HepG2 (cell line): ENCODE results near the gene WFDC10A. TPM values are rescaled to one million over a fixed set of nuclear protein-coding genes. Genes with fewer than 3 reads are reported as not detected.

ENCODE experiments used
- ARNT ChIP-seq: fragments of 450-650 bp; IDR thresholded peaks from 2 replicates; pipeline ENCODE4 v1.6.1; 2017
- HNRNPLL ChIP-seq: fragments of 200-400 bp; formaldehyde crosslinking; IDR thresholded peaks from 2 replicates; pipeline ENCODE4 v1.6.1; 2017; ENCODE audit warnings: mild to moderate bottlenecking, low read depth, low read length; ENCODE audit not compliant: poor library complexity, severe bottlenecking
- POLR2AphosphoS5 ChIP-seq: IDR thresholded peaks from 2 replicates; pipeline ENCODE4 v1.6.1; 2012; ENCODE audit warnings: low read depth, low read length
- SAP130 ChIP-seq: IDR thresholded peaks from 2 replicates; pipeline ENCODE4 v1.6.1; 2016; ENCODE audit warnings: low read depth
- SMAD3 ChIP-seq: sonication (generic); formaldehyde crosslinking; IDR thresholded peaks from 2 replicates; pipeline ENCODE4 v1.4.0; 2020; ENCODE audit warnings: missing genetic modification reagents
- TBX2 ChIP-seq: sonication (generic); formaldehyde crosslinking; IDR thresholded peaks from 2 replicates; pipeline ENCODE4 v1.5.0; 2020; ENCODE audit warnings: missing genetic modification reagents, mild to moderate bottlenecking, borderline replicate concordance
- ZFAT ChIP-seq: sonication (generic); formaldehyde crosslinking; conservative IDR thresholded peaks from 2 replicates; pipeline ENCODE4 v1.8.1; 2023; ENCODE audit warnings: missing genetic modification reagents, inconsistent platforms
- ZKSCAN5 ChIP-seq: sonication (generic); formaldehyde crosslinking; IDR thresholded peaks from 2 replicates; pipeline ENCODE4 v1.5.1; 2020; ENCODE audit warnings: mild to moderate bottlenecking, missing genetic modification reagents
- ZNF235 ChIP-seq: sonication (generic); formaldehyde crosslinking; IDR thresholded peaks from 2 replicates; pipeline ENCODE4 v1.8.1; 2023; ENCODE audit warnings: mild to moderate bottlenecking, missing genetic modification reagents, borderline replicate concordance
- ZNF468 ChIP-seq: sonication (generic); formaldehyde crosslinking; IDR thresholded peaks from 2 replicates; pipeline ENCODE4 v1.8.0; 2022; ENCODE audit warnings: mild to moderate bottlenecking, moderate library complexity, missing genetic modification reagents
- ZNF556 ChIP-seq: sonication (generic); formaldehyde crosslinking; IDR thresholded peaks from 2 replicates; pipeline ENCODE4 v1.4.0; 2020; ENCODE audit warnings: mild to moderate bottlenecking, missing genetic modification reagents, borderline replicate concordance
- ZNF660 ChIP-seq: sonication (generic); formaldehyde crosslinking; IDR thresholded peaks from 2 replicates; pipeline ENCODE4 v1.5.1; 2020; ENCODE audit warnings: mild to moderate bottlenecking, low read depth, missing genetic modification reagents, borderline replicate concordance
- ZNF768 ChIP-seq: sonication (generic); formaldehyde crosslinking; IDR thresholded peaks from 2 replicates; pipeline ENCODE4 v1.4.0; 2020; ENCODE audit warnings: missing genetic modification reagents
- polyA plus RNA-seq, 8 experiments: library from polyadenylated mRNA; depleted of rRNA in 3 of 8; stranded (reverse) in 7 of 8; unstranded in 1 of 8; fragments of >200 nt; fragmentation: Illumina TruSeq in 4 of 8; extraction: Trizol in 4 of 8; gene quantifications; 2 replicates each; pipeline versions ENCODE4 v1.2.1 to v1.2.3, GENCODE V29; 2011 to 2016; ENCODE audit warnings: low read depth in 4 of 8, missing spikeins in 1 of 8, mixed read lengths in 1 of 8; ENCODE audit not compliant: insufficient read depth in 1 of 8
- total RNA-seq, 5 experiments: library from RNA; depleted of rRNA; stranded (reverse); fragments of >200 nt; fragmentation: Illumina TruSeq; extraction: Trizol; gene quantifications; 2 replicates each; pipeline ENCODE4 v1.2.3, GENCODE V29; 2016; ENCODE audit warnings: low read depth in 1 of 5
- TF ChIP-seq, protein P1 (sequence below): sonication (generic); formaldehyde crosslinking; IDR thresholded peaks from 2 replicates; pipeline ENCODE4 v1.4.0; 2020; ENCODE audit warnings: mild to moderate bottlenecking, missing genetic modification reagents
- TF ChIP-seq, protein P2 (sequence below): sonication (generic); formaldehyde crosslinking; IDR thresholded peaks from 2 replicates; pipeline ENCODE4 v1.5.0; 2020; ENCODE audit warnings: missing genetic modification reagents
- TF ChIP-seq, protein P3 (sequence below), 2 experiments: sonication (generic) in 1 of 2; formaldehyde crosslinking in 1 of 2; IDR thresholded peaks; 2 replicates each; pipeline versions ENCODE4 v1.4.0 to v1.6.1; 2018 to 2020; ENCODE audit warnings: missing genetic modification reagents in 2 of 2, borderline replicate concordance in 1 of 2, low read depth in 1 of 2, mild to moderate bottlenecking in 1 of 2, missing biosample characterization in 1 of 2

WFDC10A gene
- total and polyA plus RNA-seq, 2 of the 13 experiments (the other 11 are each of a cell fraction or from before 2014, with no cell fraction given) = not detected

DNA sequence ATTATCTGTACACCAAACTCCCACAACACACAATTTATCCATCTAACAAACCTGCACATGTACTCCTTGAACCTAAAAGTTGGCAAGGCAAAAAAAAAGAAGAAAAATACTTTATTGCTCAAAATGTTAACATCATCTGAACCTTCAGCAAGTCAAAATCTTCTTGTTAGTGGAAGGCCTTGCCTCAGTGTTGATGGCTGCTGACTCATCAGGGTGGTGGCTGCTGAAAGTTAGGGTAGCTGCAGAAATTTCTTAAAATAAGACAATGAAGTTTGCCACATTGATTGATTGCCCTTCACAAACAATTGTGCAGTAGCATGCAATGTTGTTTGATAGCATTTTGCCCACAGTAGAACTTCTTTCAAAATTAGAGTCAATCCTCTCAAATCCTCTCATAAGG lies 43.2 kb downstream of the WFDC10A start (continued):
- TF ChIP-seq, protein P1, sequence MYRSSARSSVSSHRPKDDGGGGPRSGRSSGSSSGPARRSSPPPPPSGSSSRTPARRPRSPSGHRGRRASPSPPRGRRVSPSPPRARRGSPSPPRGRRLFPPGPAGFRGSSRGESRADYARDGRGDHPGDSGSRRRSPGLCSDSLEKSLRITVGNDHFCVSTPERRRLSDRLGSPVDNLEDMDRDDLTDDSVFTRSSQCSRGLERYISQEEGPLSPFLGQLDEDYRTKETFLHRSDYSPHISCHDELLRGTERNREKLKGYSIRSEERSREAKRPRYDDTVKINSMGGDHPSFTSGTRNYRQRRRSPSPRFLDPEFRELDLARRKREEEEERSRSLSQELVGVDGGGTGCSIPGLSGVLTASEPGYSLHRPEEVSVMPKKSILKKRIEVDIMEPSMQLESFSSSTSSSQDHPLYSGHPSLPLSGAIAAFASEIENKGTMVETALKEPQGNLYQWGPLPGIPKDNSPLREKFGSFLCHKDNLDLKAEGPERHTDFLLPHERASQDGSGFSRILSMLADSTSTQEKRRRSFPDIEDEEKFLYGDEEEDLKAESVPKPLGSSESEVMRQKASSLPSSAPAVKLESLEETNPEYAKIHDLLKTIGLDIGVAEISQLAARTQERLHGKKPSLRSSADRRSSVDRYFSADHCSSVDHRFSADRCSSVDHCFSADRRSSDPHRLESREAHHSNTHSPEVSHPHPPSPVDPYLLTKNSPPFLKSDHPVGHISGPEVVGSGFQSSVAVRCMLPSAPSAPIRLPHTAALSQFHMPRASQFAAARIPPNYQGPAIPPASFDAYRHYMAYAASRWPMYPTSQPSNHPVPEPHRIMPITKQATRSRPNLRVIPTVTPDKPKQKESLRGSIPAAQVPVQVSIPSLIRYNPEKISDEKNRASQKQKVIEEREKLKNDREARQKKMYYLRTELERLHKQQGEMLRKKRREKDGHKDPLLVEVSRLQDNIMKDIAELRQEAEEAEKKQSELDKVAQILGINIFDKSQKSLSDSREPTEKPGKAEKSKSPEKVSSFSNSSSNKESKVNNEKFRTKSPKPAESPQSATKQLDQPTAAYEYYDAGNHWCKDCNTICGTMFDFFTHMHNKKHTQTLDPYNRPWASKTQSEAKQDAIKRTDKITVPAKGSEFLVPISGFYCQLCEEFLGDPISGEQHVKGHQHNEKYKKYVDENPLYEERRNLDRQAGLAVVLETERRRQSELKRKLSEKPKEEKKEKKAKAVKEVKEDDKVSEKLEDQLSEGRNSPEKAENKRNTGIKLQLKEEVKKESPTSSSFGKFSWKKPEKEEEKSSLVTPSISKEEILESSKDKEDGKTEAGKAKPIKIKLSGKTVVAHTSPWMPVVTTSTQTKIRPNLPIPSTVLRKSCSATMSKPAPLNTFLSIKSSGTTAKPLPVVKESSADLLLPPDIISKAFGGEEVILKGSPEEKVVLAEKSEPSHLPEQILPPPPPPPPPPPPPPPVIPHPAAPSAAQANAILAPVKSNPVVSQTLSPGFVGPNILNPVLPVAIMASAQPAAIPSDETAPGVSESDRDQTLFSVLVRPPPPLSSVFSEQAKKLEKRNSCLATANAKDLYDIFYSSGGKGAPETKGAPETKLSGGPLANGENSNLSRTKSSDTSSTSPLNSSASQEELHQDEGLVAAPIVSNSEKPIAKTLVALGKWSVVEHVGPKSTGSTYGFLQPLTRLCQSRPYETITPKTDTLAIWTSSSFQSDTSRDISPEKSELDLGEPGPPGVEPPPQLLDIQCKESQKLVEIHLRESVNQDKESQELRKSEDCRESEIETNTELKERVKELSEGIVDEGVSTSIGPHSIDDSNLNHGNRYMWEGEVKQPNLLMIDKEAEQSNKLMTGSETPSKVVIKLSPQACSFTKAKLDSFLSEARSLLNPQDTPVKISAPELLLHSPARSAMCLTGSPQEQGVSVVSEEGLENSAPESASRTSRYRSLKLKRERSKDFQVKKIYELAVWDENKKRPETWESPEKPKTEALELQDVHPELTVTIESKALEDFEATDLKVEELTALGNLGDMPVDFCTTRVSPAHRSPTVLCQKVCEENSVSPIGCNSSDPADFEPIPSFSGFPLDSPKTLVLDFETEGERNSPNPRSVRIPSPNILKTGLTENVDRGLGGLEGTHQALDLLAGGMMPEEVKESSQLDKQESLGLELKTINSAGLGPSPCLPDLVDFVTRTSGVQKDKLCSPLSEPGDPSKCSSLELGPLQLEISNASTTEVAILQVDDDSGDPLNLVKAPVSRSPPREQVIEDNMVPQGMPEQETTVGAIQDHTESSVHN (CRISPR knock-in tag) = no peak
- no peak for TF ChIP-seq HNRNPLL
- TF ChIP-seq, protein P2, sequence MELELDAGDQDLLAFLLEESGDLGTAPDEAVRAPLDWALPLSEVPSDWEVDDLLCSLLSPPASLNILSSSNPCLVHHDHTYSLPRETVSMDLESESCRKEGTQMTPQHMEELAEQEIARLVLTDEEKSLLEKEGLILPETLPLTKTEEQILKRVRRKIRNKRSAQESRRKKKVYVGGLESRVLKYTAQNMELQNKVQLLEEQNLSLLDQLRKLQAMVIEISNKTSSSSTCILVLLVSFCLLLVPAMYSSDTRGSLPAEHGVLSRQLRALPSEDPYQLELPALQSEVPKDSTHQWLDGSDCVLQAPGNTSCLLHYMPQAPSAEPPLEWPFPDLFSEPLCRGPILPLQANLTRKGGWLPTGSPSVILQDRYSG (CRISPR knock-in tag) = no peak
- no peak for TF ChIP-seq SAP130 (CRISPR knock-in tag)
- no peak for TF ChIP-seq ZKSCAN5
- no peak for TF ChIP-seq ARNT
- TF ChIP-seq TBX2 (CRISPR knock-in tag) = no peak
- no peak for TF ChIP-seq ZFAT (CRISPR knock-in tag)
- TF ChIP-seq ZNF468 = no peak
- TF ChIP-seq ZNF235 (CRISPR knock-in tag) = no peak
- no peak for TF ChIP-seq POLR2AphosphoS5
- TF ChIP-seq SMAD3 (CRISPR knock-in tag) = no peak
- TF ChIP-seq ZNF660 (CRISPR knock-in tag) = no peak
- TF ChIP-seq ZNF768 (CRISPR knock-in tag) = no peak
- TF ChIP-seq ZNF556 (CRISPR knock-in tag) = no peak
- TF ChIP-seq, protein P3, sequence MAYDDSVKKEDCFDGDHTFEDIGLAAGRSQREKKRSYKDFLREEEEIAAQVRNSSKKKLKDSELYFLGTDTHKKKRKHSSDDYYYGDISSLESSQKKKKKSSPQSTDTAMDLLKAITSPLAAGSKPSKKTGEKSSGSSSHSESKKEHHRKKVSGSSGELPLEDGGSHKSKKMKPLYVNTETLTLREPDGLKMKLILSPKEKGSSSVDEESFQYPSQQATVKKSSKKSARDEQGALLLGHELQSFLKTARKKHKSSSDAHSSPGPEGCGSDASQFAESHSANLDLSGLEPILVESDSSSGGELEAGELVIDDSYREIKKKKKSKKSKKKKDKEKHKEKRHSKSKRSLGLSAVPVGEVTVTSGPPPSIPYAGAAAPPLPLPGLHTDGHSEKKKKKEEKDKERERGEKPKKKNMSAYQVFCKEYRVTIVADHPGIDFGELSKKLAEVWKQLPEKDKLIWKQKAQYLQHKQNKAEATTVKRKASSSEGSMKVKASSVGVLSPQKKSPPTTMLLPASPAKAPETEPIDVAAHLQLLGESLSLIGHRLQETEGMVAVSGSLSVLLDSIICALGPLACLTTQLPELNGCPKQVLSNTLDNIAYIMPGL (CRISPR knock-in tag; IDR thresholded peaks at IDR 0.05; ENCODE audit: borderline replicate concordance in 1 of 2, low read depth in 1 of 2) = no peak
